Activated CD8-positive, alpha-beta T cell treated with anti-CD3 and anti-CD28 coated beads for 36 hours (primary cell): ENCODE measurements around the gene PTPRR. TPM values are rescaled to one million over a fixed set of nuclear protein-coding genes. Genes with fewer than 3 reads are reported as not detected.

Source experiments
- ATAC-seq: fragments of 200-7000 bp; cut with Tn5 transposase; one replicate; pipeline ENCODE4 v1.10.0; 2021; ENCODE audit warnings: mild to moderate bottlenecking, moderate library complexity
- CTCF ChIA-PET: fragments of 350-600 bp; sonication (Branson Sonifier 250); formaldehyde crosslinking; loops from one replicate; lab custom pipeline; 2021; ENCODE audit warnings: antibody characterized with exemption; lab: Charles Lee
- POLR2A ChIA-PET: fragments of 350-600 bp; sonication (Branson Sonifier 250); formaldehyde crosslinking; loops from one replicate; lab custom pipeline; 2021; ENCODE audit warnings: antibody characterized with exemption; lab: Charles Lee
- DNase-seq: peaks from one replicate; pipeline ENCODE4 v3.0.0-alpha.2; 2020
- H3K27ac Mint-ChIP-seq: one replicate; pipeline ENCODE4 v1.8.0; 2021; ENCODE audit warnings: mild to moderate bottlenecking, mixed read lengths
- H3K27me3 Mint-ChIP-seq: one replicate; pipeline ENCODE4 v1.8.0; 2021; ENCODE audit warnings: mixed read lengths
- H3K36me3 Mint-ChIP-seq: one replicate; pipeline ENCODE4 v1.8.0; 2021; ENCODE audit warnings: low read depth, mixed read lengths
- H3K4me1 Mint-ChIP-seq: one replicate; pipeline ENCODE4 v1.8.0; 2021; ENCODE audit warnings: low read depth, mixed read lengths
- H3K4me3 Mint-ChIP-seq: one replicate; pipeline ENCODE4 v1.8.0; 2021; ENCODE audit warnings: mild to moderate bottlenecking, moderate library complexity, mixed read lengths
- H3K9me3 Mint-ChIP-seq: one replicate; pipeline ENCODE4 v1.8.0; 2021; ENCODE audit warnings: mixed read lengths
- intact Hi-C: fragments of 100-400 bp; cut with micrococcal nuclease; formaldehyde crosslinking; loops from one replicate; pipeline ENCODE4 v1.10.0; 2022
- total RNA-seq, 2 experiments: library from RNA; stranded (reverse); gene quantifications; one replicate each; pipeline ENCODE4 v1.2.3, GENCODE V29; 2021
- TF ChIP-seq, protein P1 (sequence below): fragments of 200-600 bp; IDR thresholded peaks from one replicate; pipeline ENCODE4 v1.8.0; 2022; ENCODE audit warnings: antibody characterized with exemption, mild to moderate bottlenecking

The PTPRR gene
- total RNA-seq, 2 experiments from 2014 or later: not detected

DNA sequence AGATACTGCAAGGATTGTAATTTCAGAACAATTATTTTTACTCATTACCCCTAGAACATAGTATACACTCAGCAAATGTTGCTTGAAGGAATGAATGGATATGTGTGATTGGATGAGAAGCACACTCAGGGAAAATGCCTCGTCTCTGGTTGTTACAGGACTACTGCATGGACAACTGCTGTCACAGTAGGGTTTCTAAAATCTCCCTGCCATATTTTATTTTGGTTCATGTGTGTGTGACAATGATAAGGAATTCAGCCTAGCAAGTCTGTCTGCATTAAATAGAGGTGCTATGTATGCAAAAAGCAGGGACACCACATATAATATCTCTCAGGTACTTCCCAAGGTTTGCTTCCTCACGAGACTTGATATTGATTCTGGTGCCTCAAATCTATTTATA lies 1.4 kb downstream of the PTPRR start:
- Mint-ChIP-seq H3K4me3 (no peak overlapping the region), H3K4me1 (no peaks in the 10 kb centered on the region), H3K36me3 (peaks cover 3% of the 10 kb centered on the region), H3K27ac (no peak overlapping the region), H3K27me3 (peaks cover 11% of the 10 kb centered on the region), H3K9me3 (no peaks in the 10 kb centered on the region)
- TF ChIP-seq, protein P1, sequence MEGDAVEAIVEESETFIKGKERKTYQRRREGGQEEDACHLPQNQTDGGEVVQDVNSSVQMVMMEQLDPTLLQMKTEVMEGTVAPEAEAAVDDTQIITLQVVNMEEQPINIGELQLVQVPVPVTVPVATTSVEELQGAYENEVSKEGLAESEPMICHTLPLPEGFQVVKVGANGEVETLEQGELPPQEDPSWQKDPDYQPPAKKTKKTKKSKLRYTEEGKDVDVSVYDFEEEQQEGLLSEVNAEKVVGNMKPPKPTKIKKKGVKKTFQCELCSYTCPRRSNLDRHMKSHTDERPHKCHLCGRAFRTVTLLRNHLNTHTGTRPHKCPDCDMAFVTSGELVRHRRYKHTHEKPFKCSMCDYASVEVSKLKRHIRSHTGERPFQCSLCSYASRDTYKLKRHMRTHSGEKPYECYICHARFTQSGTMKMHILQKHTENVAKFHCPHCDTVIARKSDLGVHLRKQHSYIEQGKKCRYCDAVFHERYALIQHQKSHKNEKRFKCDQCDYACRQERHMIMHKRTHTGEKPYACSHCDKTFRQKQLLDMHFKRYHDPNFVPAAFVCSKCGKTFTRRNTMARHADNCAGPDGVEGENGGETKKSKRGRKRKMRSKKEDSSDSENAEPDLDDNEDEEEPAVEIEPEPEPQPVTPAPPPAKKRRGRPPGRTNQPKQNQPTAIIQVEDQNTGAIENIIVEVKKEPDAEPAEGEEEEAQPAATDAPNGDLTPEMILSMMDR: no peak
- CTCF ChIA-PET: no interaction called here
- ATAC-seq (no peak), DNase-seq (no peak)
- intact Hi-C loops: no loop called here
- POLR2A ChIA-PET: no interaction called here

DNA sequence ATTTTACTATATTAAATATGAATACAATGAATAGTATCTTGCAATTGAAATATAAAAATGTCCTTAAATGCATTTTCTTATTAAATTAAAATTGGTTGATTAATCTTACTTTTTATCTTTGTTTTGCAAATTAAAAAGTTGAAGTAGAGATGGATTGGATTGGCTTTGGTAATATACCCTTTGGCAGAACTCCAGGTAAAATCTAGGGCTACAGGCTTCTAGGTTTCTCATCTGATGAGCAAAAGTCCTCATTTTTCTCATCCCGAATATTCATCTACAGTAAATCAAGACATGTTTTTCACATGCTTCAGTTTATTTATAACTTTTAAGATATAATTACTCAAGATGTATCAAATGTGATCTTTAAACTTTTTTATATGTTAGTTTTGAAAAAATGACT lies 2.2 kb downstream of the PTPRR start:
- H3K4me1 Mint-ChIP-seq: no peaks in the 10 kb centered on the region
- peaks cover 3% of the 10 kb centered on the region for H3K36me3 Mint-ChIP-seq
- ATAC-seq (no peak), DNase-seq (no peak)
- no peak overlapping the region for H3K4me3 Mint-ChIP-seq
- H3K9me3 Mint-ChIP-seq: no peaks in the 10 kb centered on the region
- CTCF ChIA-PET: no interaction called here
- TF ChIP-seq, protein P1: no peak
- H3K27me3 Mint-ChIP-seq: peaks cover 11% of the 10 kb centered on the region
- intact Hi-C loops: no loop called here
- no peak overlapping the region for H3K27ac Mint-ChIP-seq
- POLR2A ChIA-PET: no interaction called here

DNA sequence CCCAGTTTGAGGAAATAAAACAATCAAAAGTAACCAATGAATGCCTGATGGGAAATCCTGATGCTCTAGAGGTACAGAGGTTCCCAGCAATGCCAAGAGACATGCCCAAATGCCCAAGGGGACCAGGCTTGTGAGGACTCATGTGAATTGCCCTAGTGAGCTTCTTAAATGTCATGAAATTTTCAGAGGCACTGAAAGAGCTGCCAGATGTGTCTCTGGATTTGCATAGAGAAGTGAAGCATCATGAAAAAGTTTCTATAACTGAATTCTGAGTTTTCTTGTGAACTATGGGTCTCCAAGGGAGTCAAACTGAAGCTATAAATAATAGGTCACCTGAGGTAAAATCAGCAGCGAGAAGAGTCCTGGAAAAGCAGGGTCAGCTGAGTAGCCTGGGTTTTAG lies 9.9 kb downstream of the PTPRR start:
- no peaks in the 10 kb centered on the region for H3K36me3 Mint-ChIP-seq
- H3K27me3 Mint-ChIP-seq: peaks cover 1% of the 10 kb centered on the region

DNA sequence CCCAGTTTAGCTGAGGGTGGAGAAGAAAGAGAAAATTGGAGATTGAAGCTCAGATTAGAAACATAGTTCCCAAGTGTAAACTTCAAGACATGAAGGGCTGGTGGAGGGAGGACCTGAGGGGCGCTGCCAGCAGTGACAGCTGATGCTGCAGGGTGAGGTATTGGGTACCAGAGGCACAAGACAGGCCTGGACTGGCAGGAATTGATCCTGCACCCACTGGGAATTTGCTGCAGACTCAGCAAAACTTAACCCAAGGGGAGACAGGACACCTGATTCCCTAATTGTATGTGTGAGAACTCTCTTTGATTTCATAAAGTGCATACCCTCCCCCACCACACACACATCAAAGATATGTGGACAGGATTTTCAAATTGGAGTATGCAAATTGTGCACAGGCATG lies 11.6 kb downstream of the PTPRR start:
- no peaks in the 10 kb centered on the region for H3K36me3 Mint-ChIP-seq
- ATAC-seq: no peak
- POLR2A ChIA-PET: no interaction called here
- H3K27ac Mint-ChIP-seq: no peak overlapping the region
- no peak overlapping the region for H3K4me3 Mint-ChIP-seq
- CTCF ChIA-PET: no interaction called here
- H3K4me1 Mint-ChIP-seq: no peaks in the 10 kb centered on the region
- DNase-seq: no peak
- intact Hi-C loops: no loop called here
- H3K9me3 Mint-ChIP-seq: no peaks in the 10 kb centered on the region
- peaks cover 1% of the 10 kb centered on the region for H3K27me3 Mint-ChIP-seq
- TF ChIP-seq, protein P1: no peak

More for the DNA sequence above, 9.9 kb downstream of the PTPRR start:
- POLR2A ChIA-PET: no interaction called here
- Mint-ChIP-seq H3K27ac (no peak overlapping the region), H3K9me3 (no peaks in the 10 kb centered on the region), H3K4me3 (no peak overlapping the region), H3K4me1 (no peaks in the 10 kb centered on the region)
- intact Hi-C loops: no loop called here
- ATAC-seq (no peak), DNase-seq (no peak)
- TF ChIP-seq, protein P1: no peak
- CTCF ChIA-PET: no interaction called here

DNA sequence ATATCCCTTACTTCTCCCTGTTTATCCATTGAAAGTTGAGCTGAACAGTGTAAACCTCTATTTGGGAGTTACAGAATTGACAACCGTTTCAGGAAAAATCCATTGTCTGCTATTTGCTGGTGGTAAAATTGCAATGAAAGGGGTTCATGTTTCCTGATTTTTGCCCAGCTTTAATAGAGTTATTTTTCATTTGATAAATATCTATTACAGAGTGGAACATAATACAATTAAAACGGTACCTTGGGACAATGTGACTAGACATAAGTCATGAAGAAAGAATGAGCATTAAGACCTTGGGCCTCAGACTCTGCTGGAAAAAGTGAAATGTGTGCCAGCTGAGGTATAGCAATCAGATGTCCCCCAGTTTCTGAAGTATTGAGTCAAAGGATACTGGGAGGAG lies 13.1 kb downstream of the PTPRR start:
- no peaks in the 10 kb centered on the region for H3K4me1 Mint-ChIP-seq
- peaks cover 1% of the 10 kb centered on the region for H3K27me3 Mint-ChIP-seq
- POLR2A ChIA-PET: no interaction called here
- H3K36me3 Mint-ChIP-seq: no peaks in the 10 kb centered on the region
- CTCF ChIA-PET: no interaction called here
- H3K27ac Mint-ChIP-seq: no peak overlapping the region
- intact Hi-C loops: no loop called here
- DNase-seq (no peak), ATAC-seq (no peak)
- TF ChIP-seq, protein P1: no peak
- H3K9me3 Mint-ChIP-seq: no peaks in the 10 kb centered on the region
- H3K4me3 Mint-ChIP-seq: no peak overlapping the region
